ENCODE measurements around the gene TBL1XR1.

DNA sequence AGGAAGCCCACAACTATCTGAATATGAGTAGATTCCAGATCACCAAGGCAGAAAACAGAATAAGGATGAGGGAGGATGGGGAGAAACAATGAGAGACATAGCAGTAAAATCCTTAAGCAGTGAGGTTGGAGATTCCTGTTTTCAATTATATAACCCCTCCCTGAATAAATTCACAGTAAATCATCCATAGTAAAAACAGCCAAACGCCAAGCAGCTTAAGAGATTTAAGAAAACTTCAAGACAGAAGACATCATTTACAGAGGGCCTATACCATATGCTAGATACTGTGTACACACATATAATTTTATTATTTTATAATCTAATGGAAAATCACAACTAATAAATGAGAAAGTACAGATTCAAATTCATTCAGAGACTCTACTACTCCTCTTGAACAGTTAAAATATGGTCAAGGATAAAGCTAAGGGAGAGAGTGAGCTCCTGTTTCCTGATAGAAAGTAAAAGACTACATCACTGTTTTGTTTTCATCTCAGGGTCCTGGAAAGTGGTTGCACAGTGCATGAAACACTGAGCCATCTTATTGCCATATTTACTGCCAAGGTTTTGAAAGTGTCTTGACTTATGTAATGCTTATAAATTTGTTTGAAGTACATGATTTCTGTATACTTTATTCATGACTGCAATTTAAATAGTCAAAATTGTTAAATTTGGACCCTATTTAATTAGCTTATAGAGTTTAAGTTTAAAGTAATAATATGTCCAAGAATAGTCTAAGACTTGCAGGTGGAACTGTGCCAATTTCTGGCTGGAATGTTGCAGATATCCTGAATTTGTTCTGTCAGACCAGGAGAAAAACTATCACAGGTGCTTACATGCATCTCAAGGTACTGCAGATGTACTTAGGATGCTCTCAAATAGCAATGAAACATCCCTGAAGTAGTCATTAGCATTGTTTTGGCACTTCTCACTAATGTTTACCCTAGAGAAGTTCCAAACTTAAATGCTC, 141.4 kb downstream of the TBL1XR1 start:
- TF ChIP-seq TAF1 (IDR thresholded peaks at IDR 0.05; ENCODE audit: borderline replicate concordance, insufficient read depth, low read length) (no peak), POLR2AphosphoS5 (IDR thresholded peaks at IDR 0.05; ENCODE audit: low read depth, low read length) (no peak), REST (IDR thresholded peaks at IDR 0.05; ENCODE audit: insufficient read depth in 1 of 2, low read depth in 2 of 2, low read length in 2 of 2) (no peak), SIN3A (IDR thresholded peaks at IDR 0.05; ENCODE audit: borderline replicate concordance, insufficient read depth, low read length) (no peak), FOXP2 (optimal IDR thresholded peaks at IDR 0.05; ENCODE audit: borderline replicate concordance, extremely low read depth, extremely low read length, insufficient read depth) (no peak)

Measured in PFSK-1 (cell line).